ENCODE results near the gene GXYLT2. TPM values are rescaled to one million over a fixed set of nuclear protein-coding genes. Genes with fewer than 3 reads are reported as not detected.

The GXYLT2 gene
- total and polyA plus RNA-seq, 10 of the 15 experiments (the other 5 are each of a cell fraction or from before 2014, with no cell fraction given) = 0.27 to 2.6 (median 0.78) TPM

- TF ChIP-seq ATF2 (IDR thresholded peaks at IDR 0.05; ENCODE audit: low read length) (no peak), FOXK2 (IDR thresholded peaks at IDR 0.05) (no peak), NKRF (conservative IDR thresholded peaks at IDR 0.05) (no peak), PAX8 (IDR thresholded peaks at IDR 0.05) (no peak), REST (IDR thresholded peaks at IDR 0.05; ENCODE audit: low read depth, low read length) (no peak), FOXM1 (IDR thresholded peaks at IDR 0.05; ENCODE audit: low read depth, low read length) (no peak), TCF7 (IDR thresholded peaks at IDR 0.05; ENCODE audit: borderline replicate concordance) (no peak), ZNF207 (IDR thresholded peaks at IDR 0.05; ENCODE audit: borderline replicate concordance) (no peak), TCF12 (IDR thresholded peaks at IDR 0.05; ENCODE audit: low read depth, low read length) (no peak), ZSCAN29 (IDR thresholded peaks at IDR 0.05) (no peak), TARDBP (IDR thresholded peaks at IDR 0.05; ENCODE audit: borderline replicate concordance) (no peak), CREM (IDR thresholded peaks at IDR 0.05; ENCODE audit: low read depth) (no peak), IRF3 (IDR thresholded peaks at IDR 0.05) (no peak), ELK1 (IDR thresholded peaks at IDR 0.05; ENCODE audit: low read depth, low read length) (no peak)
These were observed 2.5 kb downstream of the GXYLT2 start (continued) for GRCh38 chr3:72890166-72890925.

Measured in GM12878 (cell line).